ENCODE results near the gene SLCO6A1.

- TF ChIP-seq CTCF (IDR thresholded peaks at IDR 0.05; ENCODE audit: insufficient read depth, low read length, poor library complexity, severe bottlenecking), result no peak
- no peak for TF ChIP-seq EZH2phosphoT487 (conservative IDR thresholded peaks at IDR 0.05; ENCODE audit: low read length)
Measured at GRCh38 chr5:102481054-102481715, 17.6 kb downstream of the SLCO6A1 start.

All from SU-DHL-6 (cell line).